Lower leg skin (tissue), 4 donors: ENCODE data around the gene ADAM19. TPM values are rescaled to one million over a fixed set of nuclear protein-coding genes. Genes with fewer than 3 reads are reported as not detected.
A peak's percentile ranks its signal among the peaks of the same experiment; 100 is the strongest.

Source experiments
- DNase-seq, 2 donors: peaks; one replicate each; pipeline ENCODE4 v3.0.0-alpha.2; 2019; ENCODE audit warnings: low spot score in 2 of 2
- H3K4me3 ChIP-seq: fragments of 200-600 bp; sonication (generic); 2 replicates; pipeline ENCODE4 v1.5.1; 2017; ENCODE audit warnings: mild to moderate bottlenecking, low read depth; ENCODE audit not compliant: poor library complexity, severe bottlenecking
- POLR2A ChIP-seq, 2 donors: fragments of 450-650 bp; IDR thresholded peaks; one replicate each; pipeline ENCODE4 v1.6.1; 2016 to 2017; ENCODE audit warnings: antibody characterized with exemption in 2 of 2, mild to moderate bottlenecking in 1 of 2, moderate library complexity in 1 of 2
- WGBS, 2 donors: methylation state at CpG; one replicate each; pipeline ENCODE4 v1.1.5; 2018; 5-methylcytosine and 5-hydroxymethylcytosine counted together
- intact Hi-C: fragments of 100-400 bp; cut with DNase I; formaldehyde crosslinking; loops from one replicate; pipeline ENCODE4 v1.15.0; 2023; ENCODE audit warnings: low total_unique reads
- total RNA-seq, 4 donors: library from RNA; depleted of rRNA; stranded (reverse); fragments of >200 nt; gene quantifications; one replicate each; pipeline ENCODE4 v1.1.0, GENCODE V29; 2016
- TF ChIP-seq, protein P1 (sequence below), 3 donors: fragments of 450-650 bp; IDR thresholded peaks; one replicate each; pipeline ENCODE4 v1.5.1; 2016; ENCODE audit warnings: antibody characterized with exemption in 3 of 3, mild to moderate bottlenecking in 3 of 3, moderate library complexity in 2 of 3

Gene ADAM19
- total RNA-seq, 4 donors from 2014 or later = 0.68 to 1.7 (median 1.0) TPM

DNA sequence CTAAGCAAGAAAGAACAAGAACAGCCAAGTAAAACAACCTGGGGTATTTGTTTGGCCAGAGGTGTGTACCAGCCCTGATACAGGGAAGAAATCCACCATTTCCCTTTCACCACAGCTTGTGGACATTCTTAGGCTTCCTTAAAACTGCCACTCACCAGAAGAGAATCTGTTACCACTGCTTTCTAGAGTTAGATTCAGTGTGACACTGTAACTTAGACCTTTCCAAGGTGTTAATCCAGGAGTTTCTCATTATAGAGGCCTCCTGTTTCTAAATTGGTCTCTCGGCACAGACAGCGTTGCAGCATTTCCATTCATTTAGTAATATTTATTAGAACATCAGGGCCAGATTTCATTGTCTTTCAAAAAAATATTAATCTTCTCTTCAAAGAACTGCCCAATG is 60.6 kb downstream of the ADAM19 start:
- H3K4me3 ChIP-seq = no peak overlapping the region
- no peak for TF ChIP-seq POLR2A (IDR thresholded peaks at IDR 0.05)
- TF ChIP-seq, protein P1, sequence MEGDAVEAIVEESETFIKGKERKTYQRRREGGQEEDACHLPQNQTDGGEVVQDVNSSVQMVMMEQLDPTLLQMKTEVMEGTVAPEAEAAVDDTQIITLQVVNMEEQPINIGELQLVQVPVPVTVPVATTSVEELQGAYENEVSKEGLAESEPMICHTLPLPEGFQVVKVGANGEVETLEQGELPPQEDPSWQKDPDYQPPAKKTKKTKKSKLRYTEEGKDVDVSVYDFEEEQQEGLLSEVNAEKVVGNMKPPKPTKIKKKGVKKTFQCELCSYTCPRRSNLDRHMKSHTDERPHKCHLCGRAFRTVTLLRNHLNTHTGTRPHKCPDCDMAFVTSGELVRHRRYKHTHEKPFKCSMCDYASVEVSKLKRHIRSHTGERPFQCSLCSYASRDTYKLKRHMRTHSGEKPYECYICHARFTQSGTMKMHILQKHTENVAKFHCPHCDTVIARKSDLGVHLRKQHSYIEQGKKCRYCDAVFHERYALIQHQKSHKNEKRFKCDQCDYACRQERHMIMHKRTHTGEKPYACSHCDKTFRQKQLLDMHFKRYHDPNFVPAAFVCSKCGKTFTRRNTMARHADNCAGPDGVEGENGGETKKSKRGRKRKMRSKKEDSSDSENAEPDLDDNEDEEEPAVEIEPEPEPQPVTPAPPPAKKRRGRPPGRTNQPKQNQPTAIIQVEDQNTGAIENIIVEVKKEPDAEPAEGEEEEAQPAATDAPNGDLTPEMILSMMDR (IDR thresholded peaks at IDR 0.05) = no peak
- WGBS, 2 donors = 98 to 100% methylated on average over 2 of the region's 2 CpGs
- DNase-seq = no peak
- intact Hi-C loops = no loop called here

DNA sequence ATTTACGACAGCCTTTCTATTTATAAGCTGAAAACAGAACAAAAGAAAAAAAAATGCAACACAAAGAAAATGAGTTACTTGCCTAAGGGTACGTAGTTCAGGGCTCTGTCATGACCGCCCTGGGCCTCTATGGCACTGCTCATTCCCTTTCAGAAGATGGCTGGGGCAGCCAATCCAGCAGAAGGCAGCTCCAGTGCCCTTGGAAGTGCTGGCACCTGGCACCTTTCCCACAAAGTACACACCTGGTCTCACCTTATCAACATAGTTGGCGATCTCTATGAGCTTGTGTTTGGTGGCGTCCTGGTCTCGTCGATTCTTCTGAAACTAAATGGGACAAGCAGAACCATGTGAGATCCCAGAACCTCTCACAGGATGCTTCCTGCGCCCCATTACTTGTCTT is 62.4 kb downstream of the ADAM19 start:
- intact Hi-C loops = no loop called here
- DNase-seq = no peak
- no peak overlapping the region for H3K4me3 ChIP-seq
- TF ChIP-seq, protein P1 (IDR thresholded peaks at IDR 0.05) = no peak
- TF ChIP-seq POLR2A (IDR thresholded peaks at IDR 0.05) = no peak
- WGBS, 2 donors = 88 to 91% methylated on average over 8 of the region's 8 CpGs

DNA sequence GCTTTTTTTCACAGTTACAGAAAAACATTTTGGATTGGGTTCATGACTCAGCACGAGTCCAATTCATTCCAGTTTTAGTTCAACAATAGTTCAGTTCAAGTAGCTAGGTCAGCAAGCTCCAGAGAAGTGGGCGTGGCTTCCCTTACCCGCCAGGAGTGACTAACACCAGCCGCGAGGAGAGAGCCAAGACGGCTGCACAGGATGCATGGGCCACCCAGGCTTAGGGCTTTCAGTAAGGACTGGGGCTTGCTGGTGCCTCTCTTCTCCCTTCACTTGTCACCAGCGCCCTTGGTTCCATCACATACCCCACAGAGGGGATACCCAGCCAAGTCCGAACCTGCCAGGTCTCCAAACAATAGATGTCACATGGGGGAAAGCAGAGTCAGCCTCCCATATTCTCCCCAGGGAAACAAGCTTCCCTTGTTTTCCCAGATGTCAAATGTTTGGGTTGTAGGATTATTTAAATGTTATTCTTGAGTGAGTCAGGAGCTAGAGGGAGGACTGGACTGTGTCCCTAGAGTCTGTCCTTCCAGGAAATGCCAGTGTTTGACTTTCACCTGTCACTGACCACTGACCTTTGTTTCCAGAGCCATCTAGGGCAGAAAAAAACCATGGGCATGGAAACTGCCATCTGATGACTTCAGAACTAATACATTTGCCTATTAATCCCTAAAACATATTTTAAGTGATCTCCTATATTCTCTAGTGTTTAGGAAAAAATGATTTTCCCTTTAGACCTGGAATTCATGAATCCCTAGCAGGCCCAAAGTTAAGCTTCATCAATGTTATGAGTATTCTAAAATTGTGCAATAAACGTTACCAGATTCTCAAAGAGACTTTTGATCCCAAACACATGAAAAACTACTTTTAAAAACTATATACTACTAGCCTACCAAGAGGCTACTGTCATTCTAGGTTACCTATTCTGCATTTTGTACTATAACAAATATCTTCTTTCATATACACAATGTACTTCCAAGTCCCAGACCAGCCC is 63.6 kb downstream of the ADAM19 start:
- TF ChIP-seq, protein P1 (IDR thresholded peaks at IDR 0.05) = no peak
- 12 to 18% methylated on average over 9 of the region's 9 CpGs for WGBS, 2 donors
- intact Hi-C loops = no loop called here
- peak; percentile 93 to 98 for DNase-seq
- no peak overlapping the region for H3K4me3 ChIP-seq

DNA sequence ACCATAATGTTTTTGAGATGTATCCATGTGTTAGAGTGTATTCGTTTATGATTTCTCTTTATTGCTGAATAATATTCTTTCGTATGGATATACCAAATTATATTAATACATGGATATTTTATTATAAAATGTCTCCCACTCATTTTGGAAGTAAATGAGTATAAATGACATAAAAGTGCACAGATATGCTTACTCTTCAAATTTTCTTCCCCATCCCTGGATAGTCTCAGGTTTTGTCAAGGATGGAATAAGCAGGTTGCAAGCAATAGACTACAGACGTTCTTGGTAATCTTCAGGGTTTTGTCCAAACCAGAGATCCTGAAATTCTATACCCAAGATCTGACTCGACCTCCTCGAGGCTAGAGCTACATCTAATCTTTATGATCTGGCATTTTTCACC is 64.9 kb downstream of the ADAM19 start:
- intact Hi-C loops = no loop called here
- TF ChIP-seq, protein P1 (IDR thresholded peaks at IDR 0.05) = no peak
- no peak for TF ChIP-seq POLR2A (IDR thresholded peaks at IDR 0.05)
- no peak for DNase-seq
- H3K4me3 ChIP-seq = no peak overlapping the region
- WGBS, 2 donors = 82 to 87% methylated on average over 5 of the region's 5 CpGs

DNA sequence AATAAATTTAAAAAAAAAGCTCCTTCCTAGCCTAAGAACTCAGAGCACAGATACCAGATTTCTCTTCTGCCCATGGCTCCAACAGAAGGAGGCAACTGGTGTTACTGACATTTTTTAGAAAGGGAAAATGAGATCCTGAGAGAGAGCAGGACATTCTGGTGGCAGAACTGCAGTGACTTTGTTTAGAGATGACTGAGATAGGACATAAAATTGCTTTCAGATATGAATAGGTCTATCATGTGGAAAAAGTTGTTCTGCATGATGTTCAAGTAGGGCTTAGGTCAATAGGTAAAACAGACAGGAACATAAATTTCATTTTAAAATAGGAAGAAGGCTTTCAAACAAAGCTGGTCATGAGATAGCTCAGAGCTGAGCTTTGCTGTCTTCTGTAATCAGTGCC is 66.0 kb downstream of the ADAM19 start:
- no peak overlapping the region for H3K4me3 ChIP-seq
- DNase-seq = no peak
- TF ChIP-seq POLR2A (IDR thresholded peaks at IDR 0.05) = no peak
- TF ChIP-seq, protein P1 (IDR thresholded peaks at IDR 0.05) = no peak
- intact Hi-C loops = no loop called here
